Smooth muscle cell (in vitro differentiated cells): ENCODE results near the gene ZNF436. TPM values are rescaled to one million over a fixed set of nuclear protein-coding genes. Genes with fewer than 3 reads are reported as not detected.

Source experiments
- DNase-seq: peaks from one replicate; lab custom pipeline; 2025; ENCODE audit not compliant: unreplicated experiment; lab: John Stamatoyannopoulos, UW
- H2AFZ ChIP-seq: fragments of 200-600 bp; sonication (generic); 2 replicates; pipeline ENCODE4 v1.6.0; 2016; ENCODE audit warnings: antibody characterized with exemption, low read depth, mild to moderate bottlenecking
- H3F3A ChIP-seq: fragments of 200-600 bp; sonication (generic); 2 replicates; pipeline ENCODE4 v1.6.0; 2017; ENCODE audit warnings: antibody characterized with exemption, low read depth
- H3K27ac ChIP-seq: fragments of 200-600 bp; sonication (generic); 2 replicates; pipeline ENCODE4 v1.5.1; 2016; ENCODE audit warnings: low read depth, mild to moderate bottlenecking
- H3K27me3 ChIP-seq: fragments of 200-600 bp; sonication (generic); 2 replicates; pipeline ENCODE4 v1.6.1; 2016; ENCODE audit warnings: low read depth, mild to moderate bottlenecking
- H3K36me3 ChIP-seq: fragments of 200-600 bp; sonication (generic); 2 replicates; pipeline ENCODE4 v1.5.1; 2016; ENCODE audit warnings: low read depth
- H3K4me1 ChIP-seq: fragments of 200-600 bp; sonication (generic); 2 replicates; pipeline ENCODE4 v1.5.1; 2016; ENCODE audit warnings: low read depth
- H3K4me2 ChIP-seq: fragments of 200-600 bp; sonication (generic); 2 replicates; pipeline ENCODE4 v1.6.0; 2016; ENCODE audit warnings: mild to moderate bottlenecking
- H3K4me3 ChIP-seq: fragments of 200-600 bp; sonication (generic); 2 replicates; pipeline ENCODE4 v1.5.1; 2016; ENCODE audit warnings: mild to moderate bottlenecking
- H3K79me2 ChIP-seq: fragments of 200-600 bp; sonication (generic); 2 replicates; pipeline ENCODE4 v1.6.0; 2016; ENCODE audit warnings: low read depth, mild to moderate bottlenecking
- H3K9ac ChIP-seq: fragments of 200-600 bp; sonication (generic); 2 replicates; pipeline ENCODE4 v1.6.0; 2016; ENCODE audit warnings: low read depth
- H3K9me3 ChIP-seq: fragments of 200-600 bp; sonication (generic); replicated peaks from 2 replicates; pipeline ENCODE4 v1.5.1; 2016; ENCODE audit warnings: low read depth
- H4K20me1 ChIP-seq: fragments of 200-600 bp; sonication (generic); 2 replicates; pipeline ENCODE4 v1.6.0; 2016; ENCODE audit warnings: low read depth
- CTCF ChIP-seq: fragments of 200-600 bp; sonication (generic); IDR thresholded peaks from 2 replicates; pipeline ENCODE4 v1.5.1; 2017; ENCODE audit warnings: borderline replicate concordance, mild to moderate bottlenecking, antibody characterized with exemption; ENCODE audit not compliant: insufficient read depth, poor library complexity, severe bottlenecking
- WGBS: methylation state at CpG from one replicate; pipeline ENCODE4 v1.1.7; 2016; ENCODE audit warnings: low lambda C conversion rate; 5-methylcytosine and 5-hydroxymethylcytosine counted together
- polyA plus RNA-seq: library from polyadenylated mRNA; unstranded; fragments of >200 nt; fragmentation: Nextera tagmentation; extraction: Ambion mirVana; gene quantifications from 2 replicates; pipeline ENCODE4 v1.2.1, GENCODE V29; 2016
- total RNA-seq: library from RNA; depleted of rRNA; stranded (reverse); fragments of >200 nt; gene quantifications from 2 replicates; pipeline ENCODE4 v1.2.3, GENCODE V29; 2014

The ZNF436 gene
- total and polyA plus RNA-seq, 2 experiments from 2014 or later = 7.1 to 12.9 TPM

DNA sequence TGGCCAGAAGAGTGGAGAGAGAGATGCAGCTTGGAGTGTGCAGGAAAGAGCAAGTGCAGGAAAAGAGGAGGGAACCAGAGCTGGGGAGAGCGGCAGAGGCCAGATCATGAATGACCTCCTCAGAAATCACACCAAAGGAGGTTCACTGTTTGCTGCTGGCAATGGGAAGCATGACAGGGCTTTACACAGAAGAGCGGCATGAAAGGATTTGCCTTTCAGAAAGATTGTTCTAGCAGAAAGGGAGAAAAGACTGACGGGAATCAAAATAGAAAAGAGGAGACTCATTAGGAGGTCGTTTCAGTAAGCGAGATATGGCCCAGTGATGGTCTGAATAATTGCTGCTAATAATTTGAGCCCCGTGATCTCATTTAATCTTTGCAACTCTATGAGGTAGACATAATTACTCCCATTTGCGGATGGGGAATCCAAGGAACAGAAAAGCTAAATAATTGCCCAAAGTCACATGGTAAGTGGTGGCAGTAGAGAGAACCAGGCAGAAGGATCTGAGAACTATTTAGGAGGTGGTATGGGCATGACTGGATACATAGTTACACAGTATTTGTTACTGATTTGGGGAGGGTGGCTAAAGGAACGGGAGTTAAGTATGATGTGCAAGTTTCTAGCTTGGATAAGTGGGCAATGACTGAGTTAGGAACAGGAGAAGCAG is 13.0 kb downstream of the ZNF436 start:
- H4K20me1 ChIP-seq = no peaks in the 10 kb centered on the region
- 92% methylated on average over 8 of the region's 8 CpGs for WGBS
- H3K9ac ChIP-seq = no peak overlapping the region
- peaks cover 22% of the 10 kb centered on the region for H3K36me3 ChIP-seq
- TF ChIP-seq CTCF = no peak
- no peaks in the 10 kb centered on the region for H3F3A ChIP-seq
- H2AFZ ChIP-seq = no peak overlapping the region
- no peaks in the 10 kb centered on the region for H3K27me3 ChIP-seq
- no peak overlapping the region for H3K4me3 ChIP-seq
- no peak overlapping the region for H3K27ac ChIP-seq
- H3K79me2 ChIP-seq = peaks cover 13% of the 10 kb centered on the region
- no peak for DNase-seq
- peaks cover 8% of the 10 kb centered on the region for H3K4me1 ChIP-seq
- peaks cover 22% of the 10 kb centered on the region for H3K9me3 ChIP-seq
- no peak overlapping the region for H3K4me2 ChIP-seq

GRCh38 chr1:23354245-23354644 is 15.4 kb downstream of the ZNF436 start:
- WGBS = 40% methylated on average over 3 of the region's 3 CpGs
- Histone ChIP-seq H3K27ac (no peak overlapping the region), H4K20me1 (no peaks in the 10 kb centered on the region), H3K36me3 (no peaks in the 10 kb centered on the region), H2AFZ (no peak overlapping the region), H3K4me1 (peaks cover 8% of the 10 kb centered on the region), H3K4me3 (no peak overlapping the region), H3K79me2 (no peaks in the 10 kb centered on the region), H3F3A (no peaks in the 10 kb centered on the region), H3K4me2 (no peak overlapping the region), H3K9ac (no peak overlapping the region), H3K27me3 (no peaks in the 10 kb centered on the region), H3K9me3 (no peaks in the 10 kb centered on the region)
- no peak for DNase-seq
- no peak for TF ChIP-seq CTCF

DNA sequence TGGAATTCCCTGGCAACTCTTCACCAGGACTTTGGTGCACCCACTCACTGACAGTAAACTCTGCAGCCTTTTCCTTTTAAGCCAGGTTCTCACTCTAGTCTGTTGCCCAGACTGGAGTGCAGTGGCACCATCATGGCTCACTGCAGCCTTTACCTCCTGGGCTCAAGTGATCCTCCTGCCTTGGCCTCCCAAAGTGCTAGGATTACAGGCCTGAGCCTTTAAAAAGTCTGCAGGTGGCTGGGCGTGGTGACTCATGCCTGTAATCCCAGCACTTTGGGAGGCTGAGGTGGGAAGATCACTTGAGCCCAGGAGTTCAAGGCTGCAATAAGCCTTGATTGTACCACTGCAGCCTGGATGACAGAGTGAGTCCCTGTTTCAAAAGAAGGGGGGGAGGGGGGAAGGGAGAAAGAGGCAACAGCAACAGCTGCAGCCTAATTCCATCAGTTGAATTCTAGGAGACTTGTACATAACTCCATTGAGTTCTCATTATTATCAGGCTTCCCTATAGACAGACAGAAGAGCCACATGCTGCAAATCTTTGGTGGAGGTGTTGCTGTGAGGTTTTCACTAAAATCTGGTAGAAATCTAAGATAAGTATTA is 17.4 kb downstream of the ZNF436 start:
- Histone ChIP-seq H3K4me2 (no peak overlapping the region), H3K4me3 (no peak overlapping the region), H2AFZ (no peak overlapping the region), H3K27ac (no peak overlapping the region), H3K79me2 (no peaks in the 10 kb centered on the region), H3K9me3 (no peaks in the 10 kb centered on the region), H4K20me1 (no peaks in the 10 kb centered on the region), H3K4me1 (peaks cover 8% of the 10 kb centered on the region), H3K27me3 (no peaks in the 10 kb centered on the region), H3K9ac (no peak overlapping the region), H3K36me3 (no peaks in the 10 kb centered on the region), H3F3A (no peaks in the 10 kb centered on the region)
- no peak for DNase-seq
- no peak for TF ChIP-seq CTCF
- WGBS = 85% methylated on average over 1 of the region's 1 CpG

DNA sequence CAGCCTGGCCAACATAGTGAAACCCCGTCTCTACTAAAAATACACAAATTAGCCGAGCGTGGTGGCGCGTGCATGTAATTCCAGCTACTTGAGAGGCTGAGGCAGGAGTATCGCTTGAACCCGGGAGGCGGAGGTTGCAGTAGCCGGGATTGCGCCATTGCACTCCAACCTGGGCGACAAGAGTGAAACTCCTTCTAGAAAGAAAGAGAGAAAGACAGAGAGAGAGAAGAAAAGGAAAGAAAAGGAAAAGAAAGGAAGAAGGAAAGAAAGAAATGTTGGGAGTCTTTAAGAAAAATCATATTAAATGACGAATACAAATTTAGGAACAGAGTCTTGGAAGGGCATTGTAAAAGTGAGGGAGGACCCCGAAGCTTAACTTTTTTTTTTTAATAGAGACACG is 23.7 kb downstream of the ZNF436 start:
- Histone ChIP-seq H3K4me1 (peaks cover 24% of the 10 kb centered on the region), H3K9ac (no peak overlapping the region), H3K27me3 (peaks cover 4% of the 10 kb centered on the region), H4K20me1 (peaks cover 24% of the 10 kb centered on the region), H3K36me3 (no peaks in the 10 kb centered on the region), H3K27ac (no peak overlapping the region), H3K4me3 (no peak overlapping the region), H3K9me3 (no peaks in the 10 kb centered on the region), H3F3A (peaks cover 9% of the 10 kb centered on the region), H2AFZ (no peak overlapping the region), H3K79me2 (peaks cover 31% of the 10 kb centered on the region), H3K4me2 (no peak overlapping the region)
- no peak for DNase-seq
- TF ChIP-seq CTCF = no peak
- WGBS = 97% methylated on average over 14 of the region's 14 CpGs
